ENCODE measurements around the gene PPFIA3.
"Not testable (repeated sequence)": the region's sequence is repeated elsewhere in the genome, so short reads cannot be mapped to it uniquely, and the experiment has no call there.

The PPFIA3 gene

GRCh38 chr19:49126575-49126974, 7.2 kb downstream of the PPFIA3 start:
- DNase-seq = no peak

- DNase-seq = not testable (repeated sequence)
Observed at GRCh38 chr19:49127225-49127624, 7.9 kb downstream of the PPFIA3 start.

- DNase-seq = peak; percentile 81
Observed at GRCh38 chr19:49127674-49128544, 8.6 kb downstream of the PPFIA3 start.

GRCh38 chr19:49128545-49129237, 9.3 kb downstream of the PPFIA3 start:
- no peak for DNase-seq

- no peak for DNase-seq
Observed at GRCh38 chr19:49129238-49129583, 9.9 kb downstream of the PPFIA3 start.

- DNase-seq = no peak
Observed at GRCh38 chr19:49130325-49130724, 11.0 kb downstream of the PPFIA3 start.

GRCh38 chr19:49132974-49133609, 13.7 kb downstream of the PPFIA3 start:
- DNase-seq = no peak

GRCh38 chr19:49133621-49134454, 14.5 kb downstream of the PPFIA3 start:
- DNase-seq = no peak

GRCh38 chr19:49135686-49136085, 16.3 kb downstream of the PPFIA3 start:
- DNase-seq = no peak

GRCh38 chr19:49136771-49137171, 17.4 kb downstream of the PPFIA3 start:
- DNase-seq = no peak

GRCh38 chr19:49140951-49141350, 21.6 kb downstream of the PPFIA3 start:
- no peak for DNase-seq

- no peak for DNase-seq
Observed at GRCh38 chr19:49141352-49141751, 22.0 kb downstream of the PPFIA3 start.

- DNase-seq = peak; percentile 70
Observed at GRCh38 chr19:49142866-49143335, 23.6 kb downstream of the PPFIA3 start.

- peak; percentile 32 for DNase-seq
Observed at GRCh38 chr19:49145573-49146407, 26.4 kb downstream of the PPFIA3 start.

GRCh38 chr19:49146408-49146770, 27.0 kb downstream of the PPFIA3 start:
- not testable (repeated sequence) for DNase-seq

- DNase-seq = no peak
Observed at GRCh38 chr19:49148044-49148682, 28.8 kb downstream of the PPFIA3 start.

GRCh38 chr19:49148784-49149651, 29.7 kb downstream of the PPFIA3 start:
- DNase-seq = peak; percentile 88

GRCh38 chr19:49149652-49150105, 30.3 kb downstream of the PPFIA3 start:
- DNase-seq = peak; percentile 41

GRCh38 chr19:49150106-49150943, 31.0 kb downstream of the PPFIA3 start:
- DNase-seq = peak; percentile 80

Data from NCI-H2029 treated with DMSO at 0.1 percent for 48 hours (cell line).